Stimulated activated CD8-positive, alpha-beta memory T cell treated with anti-CD3 and anti-CD28 coated beads, Interleukin-4, amount 100 ng/mL, for 1 hour (primary cell): Measurements from ENCODE around the gene PLA2G6.

Experiments
- DNase-seq, 2 donors: peaks; one replicate each; pipeline ENCODE4 v3.0.0-alpha.2; 2020; ENCODE audit warnings: low read depth in 2 of 2, low spot score in 1 of 2

The PLA2G6 gene

DNA sequence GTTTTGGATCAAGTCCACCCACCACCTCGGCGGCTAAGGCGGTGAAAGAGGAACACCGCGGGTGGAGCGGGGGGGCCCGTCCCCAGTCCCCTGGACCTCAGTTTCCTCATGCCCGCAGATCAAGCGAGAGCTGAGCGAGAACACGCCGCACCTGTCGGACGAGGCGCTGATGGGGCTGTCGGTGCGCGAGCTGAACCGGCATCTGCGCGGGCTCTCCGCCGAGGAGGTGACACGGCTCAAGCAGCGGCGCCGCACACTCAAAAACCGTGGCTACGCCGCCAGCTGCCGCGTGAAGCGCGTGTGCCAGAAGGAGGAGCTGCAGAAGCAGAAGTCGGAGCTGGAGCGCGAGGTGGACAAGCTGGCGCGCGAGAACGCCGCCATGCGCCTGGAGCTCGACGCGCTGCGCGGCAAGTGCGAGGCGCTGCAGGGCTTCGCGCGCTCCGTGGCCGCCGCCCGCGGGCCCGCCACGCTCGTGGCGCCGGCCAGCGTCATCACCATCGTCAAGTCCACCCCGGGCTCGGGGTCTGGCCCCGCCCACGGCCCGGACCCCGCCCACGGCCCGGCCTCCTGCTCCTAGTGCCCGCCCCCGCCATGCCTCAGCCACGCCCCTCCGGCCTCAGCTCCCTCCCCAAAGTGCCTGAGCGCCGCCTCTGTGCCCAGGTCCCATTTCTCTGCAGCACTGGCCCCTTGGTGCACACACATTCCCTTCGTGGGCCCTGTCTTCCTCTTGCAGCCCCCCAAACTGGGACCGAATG, 32.8 kb upstream of the PLA2G6 start:
- DNase-seq: no peak

DNA sequence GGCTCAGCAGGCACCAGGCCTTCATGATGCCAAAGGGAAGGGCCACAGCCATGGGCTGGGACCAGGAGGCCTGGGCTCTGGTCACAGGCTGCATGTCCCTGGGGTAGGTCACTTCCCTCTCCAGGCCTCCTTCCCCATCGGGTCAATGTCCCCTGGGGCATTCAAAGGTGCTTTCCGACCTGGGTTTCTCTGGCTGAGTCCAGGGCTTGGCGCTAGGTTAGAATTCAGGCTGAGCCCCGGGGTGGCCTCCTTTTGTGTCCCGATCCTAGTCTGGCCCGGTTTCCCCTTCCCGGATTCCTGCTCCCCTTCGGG, 32.3 kb upstream of the PLA2G6 start:
- DNase-seq: no peak

DNA sequence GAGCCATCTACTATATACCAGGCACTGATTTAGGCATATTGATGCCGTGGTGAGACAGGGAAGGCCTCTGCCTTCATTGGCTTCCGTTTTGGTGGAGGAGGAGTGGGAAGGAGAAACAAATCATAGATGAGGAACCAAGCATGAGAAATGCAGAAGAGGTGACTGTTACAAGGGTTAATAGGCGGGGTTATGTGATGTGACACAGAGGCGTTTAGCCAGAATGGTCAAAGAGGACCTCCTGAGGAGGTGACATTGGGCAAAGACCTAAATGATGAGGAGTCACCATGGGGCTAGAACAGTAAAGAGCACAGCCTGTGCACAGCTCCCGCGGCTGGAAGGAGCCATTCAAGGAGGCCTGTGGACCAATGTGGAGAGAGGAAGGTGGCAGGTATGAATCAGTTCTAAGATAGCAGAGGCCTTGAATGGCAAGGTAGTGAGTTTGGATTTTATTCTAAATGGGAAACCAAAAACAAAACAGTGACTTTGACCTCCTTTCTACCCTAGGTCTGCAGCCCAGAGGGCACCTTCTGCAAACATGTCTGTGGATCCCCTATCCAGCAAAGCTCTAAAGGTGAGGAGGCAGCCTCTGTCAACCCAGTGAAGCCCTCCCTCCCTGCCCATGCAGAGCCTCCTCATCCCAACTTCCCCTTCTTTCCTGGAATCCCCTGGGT, 31.8 kb upstream of the PLA2G6 start:
- no peak for DNase-seq

DNA sequence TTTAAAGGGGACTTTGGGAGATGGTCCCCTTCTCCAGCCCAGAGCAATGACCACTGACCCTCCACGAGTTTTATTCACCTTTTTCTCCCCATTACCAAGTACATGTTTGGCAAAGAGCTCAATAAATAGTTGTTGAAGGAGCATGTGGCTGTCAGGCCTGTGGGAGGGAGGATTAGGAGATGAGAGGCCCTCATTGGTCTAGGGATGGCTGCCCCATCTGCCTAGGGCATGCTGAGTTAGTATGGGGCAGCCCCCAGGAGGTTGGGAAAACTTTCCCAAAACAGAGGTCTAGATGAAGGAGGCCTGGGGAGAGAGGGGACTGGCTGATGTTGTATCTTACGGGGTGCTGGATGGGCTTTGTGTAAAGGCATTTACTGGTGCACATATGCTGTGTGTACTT, 30.8 kb upstream of the PLA2G6 start:
- DNase-seq: no peak

DNA sequence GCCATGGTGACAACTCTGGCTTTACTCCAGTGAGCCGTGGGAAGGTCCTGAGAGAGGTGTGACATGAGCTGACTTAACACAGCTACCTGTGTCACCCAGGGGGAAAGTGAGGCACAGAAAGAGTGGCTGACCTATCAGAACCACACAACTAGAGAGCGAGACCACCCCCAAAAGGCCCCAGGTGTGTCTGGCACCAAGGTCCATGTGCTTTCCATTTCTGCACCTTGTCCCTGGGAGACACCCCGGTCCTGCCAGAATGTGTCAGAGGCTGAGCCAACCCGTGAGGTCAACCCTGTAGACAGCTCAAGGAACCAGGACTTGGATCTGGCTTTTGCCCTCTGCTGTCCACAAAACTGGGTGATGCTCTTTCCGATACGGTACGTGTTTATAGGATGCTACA, 29.9 kb upstream of the PLA2G6 start:
- DNase-seq: no peak

DNA sequence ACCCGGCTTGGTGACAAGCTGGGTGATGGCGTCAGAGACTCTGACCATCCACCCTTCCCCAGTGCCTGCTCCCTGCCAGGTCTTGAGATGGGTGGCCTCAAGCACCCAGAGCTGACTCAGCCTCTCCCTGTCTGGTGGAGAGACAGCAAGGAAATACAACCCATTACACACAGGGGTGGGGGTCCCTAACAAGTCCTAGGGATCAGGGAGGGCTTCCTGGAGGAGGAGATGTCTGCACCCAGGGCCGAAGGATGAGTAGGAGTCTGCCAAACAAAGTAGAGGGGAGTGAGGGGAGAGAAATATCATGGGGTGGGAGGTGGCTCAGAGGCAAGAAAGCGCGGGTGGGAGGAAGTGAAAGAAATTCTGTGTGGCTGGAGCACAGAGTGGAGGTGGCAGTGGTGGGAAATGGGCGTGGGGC, 26.9 kb upstream of the PLA2G6 start:
- no peak for DNase-seq

DNA sequence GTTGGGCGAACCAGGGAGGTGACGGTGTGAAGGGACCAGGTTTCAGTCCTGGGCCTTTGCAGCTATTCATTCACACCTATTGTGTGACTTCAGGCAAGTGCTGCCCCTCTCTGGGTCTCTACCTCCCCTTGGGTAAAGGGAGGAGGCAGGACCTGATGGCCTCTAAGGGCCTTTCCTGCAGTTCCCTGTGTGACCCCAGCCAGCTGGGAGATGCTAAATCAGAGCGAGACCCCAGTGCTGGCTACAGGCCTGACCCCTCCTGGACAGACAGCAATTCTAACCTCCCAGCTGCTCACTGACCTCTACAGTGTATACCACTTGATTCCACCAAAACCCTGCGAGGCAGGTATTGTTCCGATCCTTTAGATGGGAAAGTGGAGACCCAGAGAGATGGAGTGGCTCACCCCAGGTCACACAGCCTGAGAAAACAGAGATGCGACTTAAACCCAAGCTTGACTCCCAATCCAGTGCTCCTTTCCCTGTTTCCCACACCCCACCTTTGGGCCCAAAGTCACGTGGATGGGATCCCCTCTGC, 26.3 kb upstream of the PLA2G6 start:
- DNase-seq: no peak

DNA sequence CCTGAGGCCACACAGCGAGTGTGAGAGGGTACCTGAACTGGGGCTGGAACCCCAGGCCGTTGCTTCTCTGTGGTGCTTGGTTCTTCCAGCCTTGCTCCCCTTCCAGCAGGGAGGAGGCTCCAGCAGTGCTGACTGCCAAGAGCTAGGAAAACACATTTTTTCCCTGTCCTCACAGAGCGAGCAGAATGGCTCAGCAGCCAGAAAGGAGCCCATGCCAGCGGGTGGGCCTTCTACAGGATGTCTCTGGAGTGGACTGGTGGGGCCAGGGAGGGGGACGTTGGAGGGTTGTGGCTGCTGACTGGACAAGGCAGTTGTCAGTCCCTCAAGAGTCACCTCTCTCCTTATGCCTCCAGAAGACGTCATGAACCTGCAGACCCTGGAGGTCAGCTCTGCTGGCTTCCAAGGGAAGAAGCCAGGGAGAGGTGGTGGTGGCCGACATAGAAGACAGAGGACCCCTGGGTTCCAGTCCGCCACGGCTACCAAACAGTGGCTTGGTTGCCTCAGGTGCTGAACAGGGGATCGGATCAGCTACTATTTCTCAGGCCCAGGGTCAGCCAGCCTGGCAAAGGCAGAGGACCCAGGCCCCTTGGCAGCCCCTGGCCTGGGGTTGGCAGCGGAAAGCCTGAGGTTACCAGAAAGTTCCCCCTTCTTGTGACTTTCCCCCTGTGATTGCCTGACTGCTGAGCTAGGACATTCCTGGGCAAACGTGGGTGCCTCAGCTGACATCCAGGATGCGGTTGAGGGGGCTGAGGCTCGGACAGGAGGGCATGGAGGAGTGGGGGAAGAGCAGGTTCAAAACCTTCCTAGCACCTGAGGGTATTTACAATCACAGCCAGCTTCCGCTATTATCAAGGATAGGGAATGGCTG, 23.9 kb upstream of the PLA2G6 start:
- no peak for DNase-seq

DNA sequence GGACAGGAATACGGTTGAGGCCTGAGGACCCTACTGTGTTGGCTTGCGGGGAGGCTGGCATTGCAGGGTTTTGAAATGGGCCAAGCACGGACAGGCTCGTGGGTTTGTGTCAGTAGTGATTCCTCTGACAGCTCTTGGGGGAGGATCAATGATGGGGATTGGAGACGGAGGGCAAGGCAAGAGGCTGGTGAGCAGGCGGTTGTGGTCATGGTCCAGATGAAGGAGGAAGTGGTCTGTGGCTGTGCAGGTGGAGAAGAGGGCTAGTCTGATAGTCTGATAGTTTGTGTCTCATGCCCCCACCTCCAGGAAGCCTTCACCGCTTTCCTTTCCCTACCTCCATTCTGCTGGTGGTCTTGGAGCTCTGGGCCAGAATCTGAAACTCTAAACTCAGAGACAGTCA, 23.2 kb upstream of the PLA2G6 start:
- DNase-seq: no peak

DNA sequence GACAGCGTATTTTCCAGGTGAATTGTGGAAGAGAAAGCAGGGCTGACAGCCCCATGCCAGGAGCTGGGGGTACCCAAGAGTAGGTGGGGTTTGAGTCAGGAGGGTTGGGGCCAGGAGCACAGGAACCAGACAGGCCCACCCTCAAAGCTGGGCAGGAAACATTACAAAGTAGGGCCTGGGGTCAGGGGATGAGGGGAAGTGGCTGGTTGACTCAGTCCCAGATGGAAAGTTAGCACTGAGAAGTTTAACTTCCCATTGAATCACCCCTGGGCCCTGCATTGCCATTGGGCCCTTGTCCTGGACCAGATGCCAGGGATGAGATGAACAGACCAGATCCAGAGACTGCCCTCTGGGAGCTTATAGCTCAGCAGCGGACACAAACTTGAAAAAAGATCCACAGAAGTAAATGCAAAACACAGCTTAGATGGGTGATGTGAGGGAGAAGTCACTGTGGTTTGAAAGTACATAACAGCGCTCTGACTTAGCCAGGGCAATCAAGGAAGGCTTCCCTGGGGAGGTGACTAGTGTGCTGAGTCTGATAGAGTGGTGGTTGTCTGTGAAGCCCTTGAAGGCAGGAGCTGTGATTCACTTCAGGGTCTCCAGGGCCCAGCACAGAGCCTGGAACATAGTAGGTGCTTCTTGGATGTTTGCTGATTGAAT, 22.4 kb upstream of the PLA2G6 start:
- no peak for DNase-seq

DNA sequence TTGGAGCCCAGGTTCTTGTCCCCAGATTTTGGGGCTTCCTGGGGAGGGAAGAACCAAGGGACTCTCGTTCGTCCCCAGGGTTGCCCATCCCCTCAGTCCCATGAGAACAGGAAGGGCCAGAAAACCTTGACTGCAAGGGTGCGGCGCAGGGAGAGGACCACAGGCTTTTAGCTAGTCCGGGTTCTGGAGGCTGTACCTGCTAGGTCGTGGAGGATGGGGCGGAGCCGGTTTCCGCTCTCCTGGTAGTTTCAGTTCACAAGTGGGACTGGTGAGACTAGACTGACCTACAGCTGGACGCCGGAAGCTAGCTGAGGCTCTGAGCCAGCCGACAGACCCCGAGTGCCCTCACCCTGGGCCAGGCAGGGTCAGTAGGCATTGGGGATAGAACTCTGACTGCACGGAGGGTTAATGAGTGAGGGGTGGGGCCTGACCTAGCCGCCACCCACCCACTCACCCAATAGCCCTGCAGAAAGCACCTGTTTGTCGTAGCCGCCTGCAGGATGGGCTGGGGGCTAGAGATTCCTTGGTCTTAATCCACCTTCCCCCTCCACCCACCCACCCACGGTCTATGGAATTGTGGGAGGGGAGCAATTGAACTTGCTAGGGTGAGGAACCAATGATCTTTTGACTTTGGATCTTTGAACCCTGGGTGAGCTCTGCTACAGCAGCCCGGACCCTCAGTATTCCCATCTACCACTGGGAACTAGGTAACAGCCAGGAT, 21.6 kb upstream of the PLA2G6 start:
- no peak for DNase-seq

DNA sequence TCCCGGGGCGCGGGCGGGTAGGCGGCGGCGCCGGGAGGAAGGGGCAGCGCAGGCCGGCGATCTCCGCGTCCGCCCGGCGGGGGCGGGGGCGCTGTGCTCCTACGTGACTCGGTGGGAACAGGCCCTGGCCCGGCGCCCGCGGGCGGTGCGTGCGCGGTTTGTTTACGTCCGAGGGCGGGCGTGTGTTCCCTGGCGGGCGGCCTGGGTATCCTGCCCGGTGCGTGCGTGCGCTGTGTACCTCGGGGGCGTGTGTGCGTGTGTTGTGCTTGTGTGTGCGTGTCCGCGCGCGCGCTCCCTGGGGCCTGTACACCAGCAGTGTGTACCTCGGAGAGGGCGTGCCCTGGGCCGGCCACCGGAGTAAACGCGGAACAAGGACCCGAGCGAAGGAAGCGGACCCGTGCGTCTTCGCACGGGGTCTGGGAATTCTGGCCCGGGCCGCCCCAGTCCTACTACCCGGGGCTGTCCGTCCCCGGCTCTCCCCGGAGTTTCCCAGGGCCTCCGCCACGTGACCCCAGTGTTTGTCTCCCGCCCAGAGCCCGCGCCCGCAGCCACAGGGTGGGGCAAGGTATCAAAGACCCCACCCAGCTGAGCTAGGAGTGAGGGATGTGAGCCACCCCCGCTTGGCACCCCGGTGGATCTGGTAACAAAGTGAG, 20.9 kb upstream of the PLA2G6 start:
- no peak for DNase-seq

DNA sequence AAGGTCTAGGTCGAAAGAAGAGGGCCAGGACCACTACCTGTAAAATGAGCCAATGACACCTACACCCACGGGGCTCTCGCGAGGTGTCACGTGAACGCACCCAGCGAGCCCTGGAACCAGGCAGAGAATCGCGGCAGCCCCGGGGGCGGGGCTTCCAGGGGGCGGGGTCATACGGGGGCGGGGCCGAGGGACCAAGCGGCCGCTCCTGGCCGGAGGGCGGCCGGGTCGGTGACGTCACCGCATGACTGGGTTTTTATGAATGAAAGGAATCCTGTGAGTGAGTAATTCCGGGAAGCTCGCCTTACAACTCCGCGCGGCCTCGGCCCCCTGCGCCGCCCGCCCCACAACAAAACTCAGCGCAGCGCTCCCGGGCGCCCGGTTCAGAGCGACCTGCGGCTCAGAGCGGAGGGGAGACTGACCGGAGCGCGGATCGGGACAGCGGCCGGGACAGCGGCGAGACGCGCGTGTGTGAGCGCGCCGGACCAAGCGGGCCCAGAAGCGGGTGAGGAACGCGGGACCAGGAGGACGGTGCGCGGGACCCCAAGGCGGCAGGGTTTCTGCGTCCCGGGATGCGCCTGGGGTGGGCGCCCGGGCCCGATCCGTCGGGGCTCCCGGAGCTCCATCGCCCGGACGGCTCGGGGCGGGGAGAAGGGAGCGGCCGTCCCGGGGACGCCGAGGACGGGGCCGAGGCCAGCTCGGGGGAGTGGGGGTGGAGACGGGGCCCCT, 20.2 kb upstream of the PLA2G6 start, which contains the start of gene MAFF:
Gene MAFF, plus strand, starts transcription at position 284 of the 726 bp plus-strand sequence. CDS start 11,860 bp downstream, outside the sequence.
- peak; percentile 74 to 76 for DNase-seq

DNA sequence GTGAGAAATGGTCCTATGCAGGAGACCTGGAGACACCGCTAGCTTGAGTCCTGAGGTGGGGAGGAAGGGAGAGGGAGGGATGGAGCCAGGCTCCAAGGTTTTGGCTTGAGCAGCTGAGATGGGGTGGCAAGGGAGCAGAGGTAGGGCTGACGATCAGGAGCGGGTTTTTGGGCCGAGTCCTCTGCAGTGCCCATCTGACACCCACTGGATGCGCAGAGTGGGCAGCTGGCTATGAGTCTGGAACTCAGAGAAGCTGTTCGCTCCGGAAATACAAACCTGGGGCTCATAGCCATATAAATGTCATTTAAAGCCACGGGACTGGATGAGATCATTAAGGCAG, 19.7 kb upstream of the PLA2G6 start:
- DNase-seq: no peak

DNA sequence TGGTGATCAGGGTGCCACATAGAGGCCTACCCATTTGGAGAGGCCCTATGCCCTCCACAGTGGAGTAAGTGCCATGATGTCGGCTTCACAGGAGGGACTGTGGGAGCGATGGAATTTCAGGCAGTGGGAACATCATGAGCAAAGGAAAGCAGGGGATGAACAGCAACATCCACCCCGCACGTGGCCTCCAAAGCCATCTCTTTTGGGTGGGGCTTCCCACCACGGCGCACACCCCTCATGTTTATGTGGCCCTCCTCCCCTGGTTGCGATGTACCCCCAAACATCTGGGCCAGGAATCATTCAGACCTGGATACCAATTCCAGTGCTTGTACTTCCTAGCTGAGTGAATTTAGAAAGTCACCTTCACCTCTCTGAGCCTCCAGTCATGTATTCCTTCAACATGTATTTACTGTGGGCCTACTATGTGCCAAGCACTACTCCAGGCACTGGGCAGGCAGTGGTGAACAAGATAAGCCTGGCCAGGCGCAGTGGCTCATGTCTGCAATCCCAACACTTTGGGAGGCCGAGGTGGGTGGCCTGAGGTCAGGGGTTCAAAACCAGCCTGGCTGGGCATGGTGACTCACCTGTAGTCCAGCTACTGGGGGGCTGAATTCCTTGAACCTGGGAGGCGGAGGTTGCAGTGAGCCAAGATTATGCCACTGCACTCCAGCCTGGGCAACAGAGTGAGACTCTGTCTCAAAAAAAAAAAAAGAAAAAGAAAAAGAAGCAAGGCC, 18.4 kb upstream of the PLA2G6 start:
- no peak for DNase-seq

DNA sequence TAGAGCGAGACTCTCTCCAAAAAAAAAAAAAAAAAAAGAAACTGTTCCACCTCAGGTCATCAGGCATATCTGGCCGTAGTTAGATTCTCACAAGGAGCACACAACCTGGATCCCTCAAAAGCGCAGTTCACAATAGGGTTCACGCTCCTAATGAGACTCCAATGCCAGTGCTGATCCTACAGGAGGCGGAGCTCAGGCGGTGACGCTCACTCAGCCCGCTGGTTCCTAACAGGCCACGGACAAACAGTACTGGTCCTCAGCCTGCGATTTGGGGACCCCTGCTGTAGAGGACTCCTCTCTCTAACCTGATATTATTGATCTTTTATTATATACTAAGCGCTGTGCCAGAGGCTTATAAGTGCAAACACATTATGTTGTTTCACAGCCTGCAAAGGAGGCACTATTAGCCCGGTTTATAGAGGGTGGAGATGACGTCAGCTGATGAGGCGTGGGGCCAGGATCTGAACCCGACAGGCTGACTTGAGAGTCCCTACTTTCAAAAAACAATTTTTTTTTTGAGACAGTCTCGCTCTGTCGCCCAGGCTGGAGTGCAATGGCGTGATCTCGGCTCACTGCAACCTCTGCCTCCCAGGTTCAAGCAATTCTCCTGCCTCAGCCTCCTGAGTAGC, 15.3 kb upstream of the PLA2G6 start:
- DNase-seq: no peak

DNA sequence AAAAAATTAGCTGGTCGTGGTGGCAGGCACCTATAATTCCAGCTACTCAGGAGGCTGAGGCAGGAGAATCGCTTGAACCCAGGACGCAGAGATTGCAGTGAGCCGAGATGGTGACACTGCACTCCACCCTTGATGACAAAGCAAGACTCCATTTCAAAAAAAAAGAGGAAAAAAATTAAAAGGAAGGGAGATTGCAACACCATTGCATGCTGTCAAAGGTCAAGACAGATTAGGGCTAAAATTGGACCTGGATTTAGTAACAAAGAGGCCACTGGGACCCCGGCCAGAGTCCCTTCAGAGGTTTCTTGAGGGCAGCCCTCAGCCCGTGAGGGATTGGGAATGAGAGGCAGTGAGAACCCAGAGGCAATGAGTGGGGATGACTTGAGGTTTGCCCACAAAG, 11.9 kb upstream of the PLA2G6 start:
- no peak for DNase-seq

DNA sequence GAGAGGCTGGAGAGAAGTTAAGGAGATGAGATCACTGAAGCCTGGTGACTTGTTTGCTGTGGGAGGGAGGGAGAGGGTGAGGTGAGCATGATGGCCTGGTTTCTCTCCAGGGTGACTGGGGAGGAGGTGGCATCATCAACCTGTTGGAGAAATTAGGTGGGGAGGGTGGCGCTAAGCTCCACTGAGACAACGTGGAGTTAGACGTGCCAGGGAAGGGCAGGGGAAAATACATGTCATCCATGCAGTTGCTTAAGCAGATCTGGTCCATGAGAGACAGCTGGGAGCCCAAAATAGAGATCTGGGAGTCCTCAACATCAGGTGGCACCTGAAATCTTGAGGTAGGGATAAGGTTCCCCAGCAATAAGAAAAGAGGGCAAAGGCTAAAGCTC, 10.8 kb upstream of the PLA2G6 start:
- DNase-seq: no peak
